HepG2 (cell line): Measurements from ENCODE around the gene ABCC2.

ENCODE experiments used
- BHLHE40 ChIP-seq: IDR thresholded peaks from 2 replicates; pipeline ENCODE4 v1.6.1; 2011; ENCODE audit warnings: low read length, improper control_type of control experiment
- CTCF ChIP-seq: sonication (generic); formaldehyde crosslinking; IDR thresholded peaks from 2 replicates; pipeline ENCODE4 v1.5.0; 2020; ENCODE audit warnings: mild to moderate bottlenecking, missing genetic modification reagents, moderate library complexity
- FOXM1 ChIP-seq: sonication (generic); formaldehyde crosslinking; IDR thresholded peaks from 2 replicates; pipeline ENCODE4 v1.5.0; 2020; ENCODE audit warnings: missing genetic modification reagents
- MBNL3 ChIP-seq: fragments of 250-450 bp; sonication (Bioruptor Pico); conservative IDR thresholded peaks from 2 replicates; pipeline ENCODE4 v1.8.0; 2022; ENCODE audit warnings: mild to moderate bottlenecking, inconsistent platforms
- MTA3 ChIP-seq: sonication (generic); formaldehyde crosslinking; IDR thresholded peaks from 2 replicates; pipeline ENCODE4 v1.4.0; 2020; ENCODE audit warnings: missing genetic modification reagents
- MYC ChIP-seq: sonication (generic); formaldehyde crosslinking; IDR thresholded peaks from 2 replicates; pipeline ENCODE4 v1.9.0; 2021; ENCODE audit warnings: missing genetic modification reagents, borderline replicate concordance
- MYNN ChIP-seq: sonication (generic); formaldehyde crosslinking; IDR thresholded peaks from 2 replicates; pipeline ENCODE4 v1.4.0; 2020; ENCODE audit warnings: mild to moderate bottlenecking, low read depth, missing genetic modification reagents
- PHF8 ChIP-seq: sonication (generic); formaldehyde crosslinking; IDR thresholded peaks from 2 replicates; pipeline ENCODE4 v1.5.0; 2020; ENCODE audit warnings: missing genetic modification reagents
- RFX5 ChIP-seq: IDR thresholded peaks from 2 replicates; pipeline ENCODE4 v1.6.1; 2011; ENCODE audit warnings: low read depth, low read length, improper control_type of control experiment
- TAF1 ChIP-seq: sonication (generic); formaldehyde crosslinking; IDR thresholded peaks from 2 replicates; pipeline ENCODE4 v1.4.0; 2020; ENCODE audit warnings: missing genetic modification reagents
- TGIF2 ChIP-seq: IDR thresholded peaks from 2 replicates; pipeline ENCODE4 v1.6.1; 2016; ENCODE audit warnings: control low read depth, missing compliant biosample characterization
- ZNF274 ChIP-seq: sonication (generic); formaldehyde crosslinking; IDR thresholded peaks from 2 replicates; pipeline ENCODE4 v1.5.1; 2020; ENCODE audit warnings: mild to moderate bottlenecking, missing genetic modification reagents
- ZNF382 ChIP-seq: sonication (generic); formaldehyde crosslinking; IDR thresholded peaks from 2 replicates; pipeline ENCODE4 v1.5.0; 2020; ENCODE audit warnings: missing genetic modification reagents, mild to moderate bottlenecking, borderline replicate concordance
- TF ChIP-seq, protein P1 (sequence below): sonication (generic); formaldehyde crosslinking; IDR thresholded peaks from 2 replicates; pipeline ENCODE4 v1.4.0; 2020; ENCODE audit warnings: mild to moderate bottlenecking, missing genetic modification reagents

DNA sequence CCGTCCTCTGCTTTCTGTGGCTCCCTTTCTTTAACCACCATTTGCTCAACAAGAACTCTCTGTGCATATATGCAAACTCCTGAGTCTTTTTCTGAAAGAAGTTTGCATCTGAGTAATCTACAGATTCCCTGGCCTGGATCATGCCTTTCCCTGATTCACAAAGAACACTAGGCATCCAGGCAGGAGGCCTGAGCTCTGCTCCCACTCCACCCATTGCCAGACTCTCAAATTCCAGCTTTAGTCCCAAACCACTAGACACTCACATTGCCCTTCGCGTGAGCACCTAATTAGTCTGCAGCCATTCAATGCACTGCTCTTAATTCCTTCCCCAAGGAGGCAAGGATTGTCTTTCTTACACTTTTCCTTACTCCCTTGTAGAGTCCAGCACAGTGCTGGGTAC is 60.9 kb downstream of the ABCC2 start:
- TF ChIP-seq FOXM1 (CRISPR knock-in tag) (no peak), PHF8 (CRISPR knock-in tag) (no peak), MBNL3 (CRISPR knock-in tag) (no peak), TAF1 (CRISPR knock-in tag) (no peak), MYNN (no peak), MTA3 (CRISPR knock-in tag) (no peak), ZNF382 (CRISPR knock-in tag) (no peak), BHLHE40 (no peak), CTCF (no peak), ZNF274 (no peak), MYC (CRISPR knock-in tag) (no peak), TGIF2 (CRISPR knock-in tag) (no peak), RFX5 (no peak)
- TF ChIP-seq, protein P1, sequence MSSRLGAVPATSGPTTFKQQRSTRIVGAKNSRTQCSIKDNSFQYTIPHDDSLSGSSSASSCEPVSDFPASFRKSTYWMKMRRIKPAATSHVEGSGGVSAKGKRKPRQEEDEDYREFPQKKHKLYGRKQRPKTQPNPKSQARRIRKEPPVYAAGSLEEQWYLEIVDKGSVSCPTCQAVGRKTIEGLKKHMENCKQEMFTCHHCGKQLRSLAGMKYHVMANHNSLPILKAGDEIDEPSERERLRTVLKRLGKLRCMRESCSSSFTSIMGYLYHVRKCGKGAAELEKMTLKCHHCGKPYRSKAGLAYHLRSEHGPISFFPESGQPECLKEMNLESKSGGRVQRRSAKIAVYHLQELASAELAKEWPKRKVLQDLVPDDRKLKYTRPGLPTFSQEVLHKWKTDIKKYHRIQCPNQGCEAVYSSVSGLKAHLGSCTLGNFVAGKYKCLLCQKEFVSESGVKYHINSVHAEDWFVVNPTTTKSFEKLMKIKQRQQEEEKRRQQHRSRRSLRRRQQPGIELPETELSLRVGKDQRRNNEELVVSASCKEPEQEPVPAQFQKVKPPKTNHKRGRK: no peak
